A549 (cell line): Measurements from ENCODE around the gene SAP30L. TPM values are rescaled to one million over a fixed set of nuclear protein-coding genes. Genes with fewer than 3 reads are reported as not detected.

Experiments used
- ATAC-seq, 2 experiments: fragments of 200-7000 bp in 1 of 2; fragments of >200 bp in 1 of 2; cut with Nextera tagmentation in 1 of 2; cut with Tn5 transposase in 1 of 2; 3 replicates each; pipeline versions ENCODE4 v1.8.0 to v1.9.1; 2018 to 2020; ENCODE audit warnings: mild to moderate bottlenecking in 1 of 2, moderate library complexity in 1 of 2
- CTCF ChIA-PET: fragments of 300-600 bp; sonication (Branson Sonifier 250); formaldehyde crosslinking; extraction: SDS; loops from one replicate; lab custom pipeline; 2021; ENCODE audit warnings: antibody characterized with exemption, inconsistent platforms; lab: Yijun Ruan, JAX
- POLR2A ChIA-PET: fragments of 350-600 bp; formaldehyde crosslinking; extraction: SDS; loops from one replicate; lab custom pipeline; 2021; ENCODE audit warnings: antibody characterized with exemption, inconsistent platforms; lab: Yijun Ruan, JAX
- DNase-seq, 2 experiments: peaks; one replicate each; pipeline versions ENCODE4 v3.0.0 to v3.0.0-alpha.2; 2011 to 2016; ENCODE audit warnings: low read depth in 1 of 2, low spot score in 1 of 2
- FAIRE-seq: peaks from 2 replicates; lab custom pipeline; 2011; peaks lifted over from hg19 to GRCh38; lab: Jason Lieb, UNC
- H3K27ac ChIP-seq, 2 experiments: fragments of >200 bp; sonication (Bioruptor Twin); formaldehyde crosslinking; 3 replicates each; pipeline ENCODE4 v1.5.1; 2016 to 2017
- H3K4me1 ChIP-seq: fragments of >200 bp; sonication (Bioruptor Twin); formaldehyde crosslinking; 3 replicates; pipeline ENCODE4 v1.6.1; 2016
- H3K4me2 ChIP-seq: fragments of >200 bp; sonication (Bioruptor Twin); formaldehyde crosslinking; 3 replicates; pipeline ENCODE4 v1.6.1; 2016
- H3K4me3 ChIP-seq: fragments of >200 bp; sonication (Bioruptor Twin); formaldehyde crosslinking; 3 replicates; pipeline ENCODE4 v1.5.1; 2016
- H3K9me3 ChIP-seq: fragments of >200 bp; sonication (Bioruptor Twin); formaldehyde crosslinking; 3 replicates; pipeline ENCODE4 v1.6.1; 2016
- CBX2 ChIP-seq: fragments of 200-600 bp; sonication (generic); IDR thresholded peaks from 2 replicates; pipeline ENCODE4 v1.6.1; 2016; ENCODE audit warnings: low read depth, mild to moderate bottlenecking, borderline replicate concordance
- CBX8 ChIP-seq: fragments of 200-600 bp; sonication (generic); IDR thresholded peaks from 2 replicates; pipeline ENCODE4 v1.6.1; 2016
- CEBPB ChIP-seq, 2 experiments: fragments of >200 bp in 1 of 2; sonication (Bioruptor Twin) in 1 of 2; formaldehyde crosslinking in 1 of 2; IDR thresholded peaks; 2 replicates each; pipeline ENCODE4 v1.6.1; 2012 to 2016
- CHD2 ChIP-seq: fragments of 150-350 bp; IDR thresholded peaks from 2 replicates; pipeline ENCODE4 v1.6.1; 2014; ENCODE audit warnings: low read length; ENCODE audit not compliant: partially characterized antibody
- EHMT2 ChIP-seq: fragments of 200-600 bp; sonication (generic); IDR thresholded peaks from 2 replicates; pipeline ENCODE4 v1.6.1; 2016; ENCODE audit warnings: antibody characterized with exemption, low read depth, mild to moderate bottlenecking, moderate library complexity
- EP300 ChIP-seq, 2 experiments: fragments of >200 bp; sonication (Bioruptor Twin); formaldehyde crosslinking; IDR thresholded peaks; 2 replicates in 1 of 2; 3 replicates in 1 of 2; pipeline ENCODE4 v1.6.1; 2016 to 2017
- HOXA7 ChIP-seq: fragments of 250-450 bp; sonication (Bioruptor Pico); IDR thresholded peaks from 2 replicates; pipeline ENCODE4 v1.5.0; 2020; ENCODE audit warnings: mild to moderate bottlenecking, moderate library complexity
- KDM5A ChIP-seq: fragments of 200-600 bp; sonication (generic); IDR thresholded peaks from 2 replicates; pipeline ENCODE4 v1.6.1; 2016; ENCODE audit warnings: antibody characterized with exemption, mild to moderate bottlenecking
- MAFK ChIP-seq: fragments of 450-650 bp; IDR thresholded peaks from 2 replicates; pipeline ENCODE4 v1.6.1; 2014; ENCODE audit not compliant: partially characterized antibody
- MAZ ChIP-seq: fragments of 150-350 bp; IDR thresholded peaks from 2 replicates; pipeline ENCODE4 v1.6.1; 2014; ENCODE audit warnings: antibody characterized with exemption, low read depth, low read length, borderline replicate concordance
- MYC ChIP-seq: IDR thresholded peaks from 2 replicates; pipeline ENCODE4 v1.6.1; 2012; ENCODE audit warnings: mild to moderate bottlenecking, inconsistent platforms, low read length, improper control_type of control experiment, borderline replicate concordance
- PHF8 ChIP-seq: fragments of 200-600 bp; sonication (generic); IDR thresholded peaks from 2 replicates; pipeline ENCODE4 v1.6.1; 2016; ENCODE audit warnings: low read depth, mild to moderate bottlenecking, antibody characterized with exemption, moderate library complexity, borderline replicate concordance
- RFX5 ChIP-seq: fragments of 450-650 bp; IDR thresholded peaks from 2 replicates; pipeline ENCODE4 v1.7.1; 2014; ENCODE audit warnings: antibody characterized with exemption, mild to moderate bottlenecking, moderate library complexity
- SREBF2 ChIP-seq: fragments of 450-650 bp; IDR thresholded peaks from 2 replicates; pipeline ENCODE4 v1.6.1; 2014; ENCODE audit warnings: mild to moderate bottlenecking, moderate library complexity
- TFCP2L1 ChIP-seq: fragments of 250-450 bp; sonication (Bioruptor Pico); IDR thresholded peaks from 2 replicates; pipeline ENCODE4 v1.5.0; 2021; ENCODE audit warnings: mild to moderate bottlenecking
- TP53 ChIP-seq: fragments of 250-450 bp; sonication (Bioruptor Pico); IDR thresholded peaks from 2 replicates; pipeline ENCODE4 v1.5.0; 2021; ENCODE audit warnings: mild to moderate bottlenecking, moderate library complexity
- WGBS: methylation state at CpG from one replicate; pipeline ENCODE4 v1.1.6; 2017; ENCODE audit errors: missing lambda C conversion rate; 5-methylcytosine and 5-hydroxymethylcytosine counted together
- polyA plus RNA-seq, 4 experiments: library from polyadenylated mRNA; depleted of rRNA in 3 of 4; stranded (reverse); fragments of >200 nt; fragmentation: RNase III in 1 of 4; extraction: RNeasy Plus Mini Kit Qiagen cat#74134 plus additional on column Dnase treatment in 1 of 4; gene quantifications; 2 replicates in 3 of 4; 3 replicates in 1 of 4; pipeline ENCODE4 v1.2.3, GENCODE V29; 2011 to 2017
- TF ChIP-seq, protein P1 (sequence below): fragments of 450-650 bp; IDR thresholded peaks from 2 replicates; pipeline ENCODE4 v1.6.1; 2014; ENCODE audit warnings: antibody characterized with exemption
- TF ChIP-seq, protein P2 (sequence below): fragments of 150-350 bp; IDR thresholded peaks from 2 replicates; pipeline ENCODE4 v1.6.1; 2014; ENCODE audit warnings: low read depth, mild to moderate bottlenecking, low read length
- TF ChIP-seq, protein P3 (sequence below): IDR thresholded peaks from 2 replicates; pipeline ENCODE4 v1.6.1; 2012

The SAP30L gene
- polyA plus RNA-seq, 2 of the 4 experiments (the other 2 are of a cell fraction): 24.9 to 50.3 TPM

DNA sequence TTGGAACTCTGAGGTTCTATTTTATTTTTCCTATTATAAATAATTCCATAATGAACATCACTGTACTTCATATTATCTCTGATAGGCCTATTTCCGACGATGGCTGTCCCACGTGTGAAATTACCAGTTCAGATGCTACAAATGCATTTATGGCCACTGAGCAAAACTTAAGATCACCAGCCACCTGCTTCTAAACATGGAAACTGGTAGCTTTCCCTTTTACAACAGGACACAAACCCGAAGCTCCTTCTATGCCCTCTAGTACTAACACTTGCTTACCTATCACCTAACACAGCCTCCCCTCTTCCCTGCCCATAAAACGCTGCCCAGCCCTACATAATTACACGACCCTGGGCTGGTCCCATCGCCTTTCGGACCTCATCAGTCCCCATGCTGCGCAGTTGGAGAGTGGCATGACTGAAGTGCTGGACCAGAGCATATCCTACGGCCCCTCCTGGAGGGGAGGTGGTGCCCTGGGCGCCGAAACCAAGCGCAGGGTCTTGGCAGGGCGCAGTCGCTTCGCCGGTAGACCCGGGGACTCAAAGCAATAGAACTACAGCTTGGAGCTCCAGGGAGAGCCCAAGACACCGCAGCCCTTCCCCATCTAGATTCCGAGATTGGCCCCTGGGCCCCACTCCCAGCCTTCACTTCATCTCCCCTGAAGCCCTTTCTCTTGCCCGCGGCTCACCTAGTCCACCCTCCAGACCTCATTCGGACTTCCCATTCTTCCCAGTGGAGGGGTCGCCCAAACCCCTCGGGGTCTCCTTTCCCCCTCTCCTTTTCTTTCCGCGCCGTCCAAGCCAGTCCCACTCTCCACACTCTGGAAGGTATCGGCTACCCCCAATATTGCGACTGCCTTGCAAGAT lies 1.0 kb upstream of the SAP30L start:
- TF ChIP-seq MYC: no peak
- TF ChIP-seq HOXA7: no peak
- TF ChIP-seq KDM5A: no peak
- TF ChIP-seq, protein P1, sequence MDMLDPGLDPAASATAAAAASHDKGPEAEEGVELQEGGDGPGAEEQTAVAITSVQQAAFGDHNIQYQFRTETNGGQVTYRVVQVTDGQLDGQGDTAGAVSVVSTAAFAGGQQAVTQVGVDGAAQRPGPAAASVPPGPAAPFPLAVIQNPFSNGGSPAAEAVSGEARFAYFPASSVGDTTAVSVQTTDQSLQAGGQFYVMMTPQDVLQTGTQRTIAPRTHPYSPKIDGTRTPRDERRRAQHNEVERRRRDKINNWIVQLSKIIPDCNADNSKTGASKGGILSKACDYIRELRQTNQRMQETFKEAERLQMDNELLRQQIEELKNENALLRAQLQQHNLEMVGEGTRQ: no peak
- TF ChIP-seq MAZ: no peak
- TF ChIP-seq, protein P2, sequence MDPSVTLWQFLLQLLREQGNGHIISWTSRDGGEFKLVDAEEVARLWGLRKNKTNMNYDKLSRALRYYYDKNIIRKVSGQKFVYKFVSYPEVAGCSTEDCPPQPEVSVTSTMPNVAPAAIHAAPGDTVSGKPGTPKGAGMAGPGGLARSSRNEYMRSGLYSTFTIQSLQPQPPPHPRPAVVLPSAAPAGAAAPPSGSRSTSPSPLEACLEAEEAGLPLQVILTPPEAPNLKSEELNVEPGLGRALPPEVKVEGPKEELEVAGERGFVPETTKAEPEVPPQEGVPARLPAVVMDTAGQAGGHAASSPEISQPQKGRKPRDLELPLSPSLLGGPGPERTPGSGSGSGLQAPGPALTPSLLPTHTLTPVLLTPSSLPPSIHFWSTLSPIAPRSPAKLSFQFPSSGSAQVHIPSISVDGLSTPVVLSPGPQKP: no peak
- no peak for TF ChIP-seq CEBPB (IDR thresholded peaks at IDR 0.05)
- no peak for TF ChIP-seq CHD2
- TF ChIP-seq CBX8: no peak
- no peak for TF ChIP-seq TFCP2L1
- no peak for TF ChIP-seq EP300 (IDR thresholded peaks at IDR 0.05)
- no peak for TF ChIP-seq MAFK
- TF ChIP-seq TP53 (CRISPR knock-in tag): no peak
- TF ChIP-seq CBX2: no peak
- TF ChIP-seq, protein P3, sequence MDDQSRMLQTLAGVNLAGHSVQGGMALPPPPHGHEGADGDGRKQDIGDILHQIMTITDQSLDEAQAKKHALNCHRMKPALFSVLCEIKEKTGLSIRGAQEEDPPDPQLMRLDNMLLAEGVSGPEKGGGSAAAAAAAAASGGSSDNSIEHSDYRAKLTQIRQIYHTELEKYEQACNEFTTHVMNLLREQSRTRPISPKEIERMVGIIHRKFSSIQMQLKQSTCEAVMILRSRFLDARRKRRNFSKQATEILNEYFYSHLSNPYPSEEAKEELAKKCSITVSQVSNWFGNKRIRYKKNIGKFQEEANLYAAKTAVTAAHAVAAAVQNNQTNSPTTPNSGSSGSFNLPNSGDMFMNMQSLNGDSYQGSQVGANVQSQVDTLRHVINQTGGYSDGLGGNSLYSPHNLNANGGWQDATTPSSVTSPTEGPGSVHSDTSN: no peak
- TF ChIP-seq RFX5: no peak
- TF ChIP-seq SREBF2: no peak
- TF ChIP-seq EHMT2: no peak
- ChIA-PET POLR2A (no interaction called here), CTCF (interaction anchor here (0.9 to 1.0 kb wide), 2 partner anchors 17 to 372 kb away, joined by 3 read pairs; no protein-coding TSS in a partner anchor)
- 17% methylated on average over 30 of the region's 30 CpGs for WGBS
- peaks cover 29% of the 10 kb centered on the region for H3K4me1 ChIP-seq
- peak overlapping the region; percentile 97 for H3K4me2 ChIP-seq
- peak; percentile 15 to 45; a peak in 4 of 6 replicates for ATAC-seq
- H3K9me3 ChIP-seq: no peaks in the 10 kb centered on the region
- peak; percentile 6 to 33 for DNase-seq
- peak overlapping the region; percentile 70 to 96 for H3K27ac ChIP-seq
- H3K4me3 ChIP-seq: peak overlapping the region; percentile 95
- no peak for FAIRE-seq

DNA sequence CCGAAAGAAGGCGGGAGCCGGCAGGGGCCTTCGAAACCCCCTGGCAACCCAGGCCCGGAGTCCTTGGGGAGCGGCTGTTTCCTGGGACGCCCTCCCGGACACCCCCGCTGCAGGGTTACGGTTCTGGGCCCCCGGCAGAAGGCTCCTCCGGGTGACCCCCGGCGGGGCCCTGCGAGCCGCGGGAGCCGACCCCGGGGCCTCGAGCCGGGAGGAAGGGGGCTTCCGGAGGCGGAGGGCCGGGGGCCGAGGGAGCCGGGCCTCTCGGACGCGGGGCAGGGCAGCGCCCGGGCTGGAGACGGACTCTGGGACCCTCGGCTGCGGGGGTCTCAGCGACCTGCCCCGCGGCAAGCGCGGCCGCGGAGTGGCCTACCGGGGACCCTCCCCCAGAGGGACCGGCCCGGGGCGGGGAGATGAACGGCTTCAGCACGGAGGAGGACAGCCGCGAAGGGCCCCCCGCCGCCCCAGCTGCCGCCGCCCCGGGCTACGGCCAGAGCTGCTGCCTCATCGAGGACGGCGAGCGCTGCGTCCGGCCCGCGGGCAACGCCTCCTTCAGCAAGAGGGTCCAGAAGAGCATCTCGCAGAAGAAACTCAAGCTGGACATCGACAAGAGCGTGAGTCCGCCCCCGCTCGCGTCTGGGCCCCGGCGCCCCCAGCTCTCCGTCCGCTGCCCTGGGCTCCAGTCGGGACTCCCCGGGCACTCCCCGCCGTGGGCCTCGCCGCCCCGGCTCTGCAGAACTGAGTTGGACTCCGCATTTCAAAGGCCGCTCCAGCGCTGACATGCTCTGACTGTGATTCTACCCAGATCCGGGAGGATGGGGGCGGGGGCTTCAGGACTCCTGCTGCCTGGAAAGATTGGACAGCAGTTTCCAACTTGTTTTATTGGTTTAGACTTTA lies 645 bp downstream of the SAP30L start:
- Histone ChIP-seq H3K4me2 (peak overlapping the region; percentile 95), H3K9me3 (no peaks in the 10 kb centered on the region), H3K27ac (peak overlapping the region; percentile 70 to 96), H3K4me3 (peak overlapping the region; percentile 95), H3K4me1 (peaks cover 29% of the 10 kb centered on the region)
- FAIRE-seq: no peak
- 1% methylated on average over 12 of the region's 87 CpGs for WGBS
- ChIA-PET POLR2A (interaction anchor here (1.1 kb wide), 1 partner anchor 256 kb away, joined by 3 read pairs; the partner anchor contains the start of gene GALNT10), CTCF (interaction anchor here (4.8 kb wide), 1 partner anchor 20 kb away, joined by 24 read pairs; no protein-coding TSS in a partner anchor)
- ATAC-seq: peak; percentile 55 to 57
- peak; percentile 39 to 46 for DNase-seq
- TF ChIP-seq PHF8 (peak; percentile 51; the same call in 1 of the 2 replicates), CBX8 (no peak)
